Measurements from ENCODE around the gene DCAF12L2. TPM values are rescaled to one million over a fixed set of nuclear protein-coding genes. Genes with fewer than 3 reads are reported as not detected.

The DCAF12L2 gene
- total RNA-seq, 1 experiment from 2014 or later = not detected

- no peaks in the 10 kb centered on the region for H3K27me3 ChIP-seq (ENCODE audit: insufficient read depth, low read length)
- POLR2A ChIA-PET = no interaction called here
- H3K79me2 ChIP-seq (ENCODE audit: insufficient read depth, low read length) = no peaks in the 10 kb centered on the region
- no peaks in the 10 kb centered on the region for H3K36me3 ChIP-seq (ENCODE audit: control insufficient read depth in 1 of 2, insufficient read depth in 2 of 2, low read length in 2 of 2)
- DNase-seq (ENCODE audit: low read depth, low spot score) (no peak), ATAC-seq (no peak)
- CTCF ChIA-PET = no interaction called here
- H3K4me3 ChIP-seq (replicated peaks in 1 of 2; ENCODE audit: low read depth in 1 of 2, low read length in 2 of 2) = no peak overlapping the region
- no peaks in the 10 kb centered on the region for H3K4me1 ChIP-seq (ENCODE audit: control insufficient read depth in 1 of 2, insufficient read depth in 2 of 2, low read length in 2 of 2)
- no peak overlapping the region for H3K27ac ChIP-seq (ENCODE audit: low read depth, low read length)
- BruUV-seq (replicated peaks) = no TSS peak
- no peak overlapping the region for H3K4me2 ChIP-seq (ENCODE audit: low read length)
- H3K9me3 ChIP-seq (ENCODE audit: control insufficient read depth in 1 of 2, insufficient read depth in 1 of 2, low read depth in 1 of 2, low read length in 2 of 2) = no peaks in the 10 kb centered on the region
- H3K9ac ChIP-seq (ENCODE audit: low read length) = no peak overlapping the region
- intact Hi-C loops (cut with micrococcal nuclease) = no loop called here
- H2AFZ ChIP-seq (ENCODE audit: low read depth, low read length, poor library complexity, severe bottlenecking) = no peak overlapping the region
- TF ChIP-seq SIN3A (IDR thresholded peaks at IDR 0.05; ENCODE audit: low read depth) (no peak), POLR2AphosphoS5 (IDR thresholded peaks at IDR 0.05; ENCODE audit: low read depth, low read length) (no peak), JUND (IDR thresholded peaks at IDR 0.05) (no peak), EZH2phosphoT487 (IDR thresholded peaks at IDR 0.05; ENCODE audit: borderline replicate concordance) (no peak), SRF (IDR thresholded peaks at IDR 0.05; ENCODE audit: low read depth) (no peak), EGR1 (IDR thresholded peaks at IDR 0.05; ENCODE audit: low read depth) (no peak), POLR2A (IDR thresholded peaks at IDR 0.05; ENCODE audit: borderline replicate concordance, extremely low read depth, insufficient read depth, insufficient read length) (no peak), REST (IDR thresholded peaks at IDR 0.05; ENCODE audit: low read depth) (no peak), CBX3 (IDR thresholded peaks at IDR 0.05; ENCODE audit: low read depth) (no peak), EZH2 (IDR thresholded peaks at IDR 0.05) (no peak), ZFX (IDR thresholded peaks at IDR 0.05) (no peak), SP1 (IDR thresholded peaks at IDR 0.05; ENCODE audit: low read depth) (no peak), YY1 (IDR thresholded peaks at IDR 0.05; ENCODE audit: extremely low read depth, insufficient replicate concordance, low read depth, low read length) (no peak), ELF1 (IDR thresholded peaks at IDR 0.05; ENCODE audit: borderline replicate concordance, low read depth) (no peak), FOSL1 (IDR thresholded peaks at IDR 0.05; ENCODE audit: low read depth) (no peak)
- TF ChIP-seq, protein P1, sequence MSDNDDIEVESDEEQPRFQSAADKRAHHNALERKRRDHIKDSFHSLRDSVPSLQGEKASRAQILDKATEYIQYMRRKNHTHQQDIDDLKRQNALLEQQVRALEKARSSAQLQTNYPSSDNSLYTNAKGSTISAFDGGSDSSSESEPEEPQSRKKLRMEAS (IDR thresholded peaks at IDR 0.05) = no peak
- TF ChIP-seq, protein P2, sequence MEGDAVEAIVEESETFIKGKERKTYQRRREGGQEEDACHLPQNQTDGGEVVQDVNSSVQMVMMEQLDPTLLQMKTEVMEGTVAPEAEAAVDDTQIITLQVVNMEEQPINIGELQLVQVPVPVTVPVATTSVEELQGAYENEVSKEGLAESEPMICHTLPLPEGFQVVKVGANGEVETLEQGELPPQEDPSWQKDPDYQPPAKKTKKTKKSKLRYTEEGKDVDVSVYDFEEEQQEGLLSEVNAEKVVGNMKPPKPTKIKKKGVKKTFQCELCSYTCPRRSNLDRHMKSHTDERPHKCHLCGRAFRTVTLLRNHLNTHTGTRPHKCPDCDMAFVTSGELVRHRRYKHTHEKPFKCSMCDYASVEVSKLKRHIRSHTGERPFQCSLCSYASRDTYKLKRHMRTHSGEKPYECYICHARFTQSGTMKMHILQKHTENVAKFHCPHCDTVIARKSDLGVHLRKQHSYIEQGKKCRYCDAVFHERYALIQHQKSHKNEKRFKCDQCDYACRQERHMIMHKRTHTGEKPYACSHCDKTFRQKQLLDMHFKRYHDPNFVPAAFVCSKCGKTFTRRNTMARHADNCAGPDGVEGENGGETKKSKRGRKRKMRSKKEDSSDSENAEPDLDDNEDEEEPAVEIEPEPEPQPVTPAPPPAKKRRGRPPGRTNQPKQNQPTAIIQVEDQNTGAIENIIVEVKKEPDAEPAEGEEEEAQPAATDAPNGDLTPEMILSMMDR (IDR thresholded peaks at IDR 0.05 in 2 of 3, conservative IDR thresholded peaks at IDR 0.05 in 1 of 3; ENCODE audit: borderline replicate concordance in 1 of 3, insufficient read depth in 1 of 3, low read depth in 2 of 3, low read length in 2 of 3) = no peak
- TF ChIP-seq, protein P3, sequence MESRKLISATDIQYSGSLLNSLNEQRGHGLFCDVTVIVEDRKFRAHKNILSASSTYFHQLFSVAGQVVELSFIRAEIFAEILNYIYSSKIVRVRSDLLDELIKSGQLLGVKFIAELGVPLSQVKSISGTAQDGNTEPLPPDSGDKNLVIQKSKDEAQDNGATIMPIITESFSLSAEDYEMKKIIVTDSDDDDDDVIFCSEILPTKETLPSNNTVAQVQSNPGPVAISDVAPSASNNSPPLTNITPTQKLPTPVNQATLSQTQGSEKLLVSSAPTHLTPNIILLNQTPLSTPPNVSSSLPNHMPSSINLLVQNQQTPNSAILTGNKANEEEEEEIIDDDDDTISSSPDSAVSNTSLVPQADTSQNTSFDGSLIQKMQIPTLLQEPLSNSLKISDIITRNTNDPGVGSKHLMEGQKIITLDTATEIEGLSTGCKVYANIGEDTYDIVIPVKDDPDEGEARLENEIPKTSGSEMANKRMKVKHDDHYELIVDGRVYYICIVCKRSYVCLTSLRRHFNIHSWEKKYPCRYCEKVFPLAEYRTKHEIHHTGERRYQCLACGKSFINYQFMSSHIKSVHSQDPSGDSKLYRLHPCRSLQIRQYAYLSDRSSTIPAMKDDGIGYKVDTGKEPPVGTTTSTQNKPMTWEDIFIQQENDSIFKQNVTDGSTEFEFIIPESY (IDR thresholded peaks at IDR 0.05; ENCODE audit: extremely low read depth, insufficient replicate concordance, low read length) = no peak
- no peaks in the 10 kb centered on the region for H4K20me1 ChIP-seq (ENCODE audit: insufficient read depth)
- RAD21 ChIA-PET (ENCODE audit: low non-redundant PET in 1 of 2, low total read pairs in 2 of 2, uncharacterized antibody in 2 of 2, unreplicated experiment in 2 of 2) = no interaction called here
- no peaks in the 10 kb centered on the region for H3K9me2 ChIP-seq (ENCODE audit: insufficient read depth)
Observed at GRCh38 chrX:126177133-126177840, 11.2 kb upstream of the DCAF12L2 start.
